HG03521 (cell line): Measurements from ENCODE around the gene RPS6KC1.
"Not testable (repeated sequence)": the region's sequence is repeated elsewhere in the genome, so short reads cannot be mapped to it uniquely, and the experiment has no call there.

ENCODE experiments used
- ATAC-seq: cut with Tn5 transposase; IDR thresholded peaks from one replicate; pipeline ENCODE4 v1.9.1; 2021; ENCODE audit warnings: mild to moderate bottlenecking, moderate library complexity; ENCODE audit not compliant: unreplicated experiment

Gene RPS6KC1

DNA sequence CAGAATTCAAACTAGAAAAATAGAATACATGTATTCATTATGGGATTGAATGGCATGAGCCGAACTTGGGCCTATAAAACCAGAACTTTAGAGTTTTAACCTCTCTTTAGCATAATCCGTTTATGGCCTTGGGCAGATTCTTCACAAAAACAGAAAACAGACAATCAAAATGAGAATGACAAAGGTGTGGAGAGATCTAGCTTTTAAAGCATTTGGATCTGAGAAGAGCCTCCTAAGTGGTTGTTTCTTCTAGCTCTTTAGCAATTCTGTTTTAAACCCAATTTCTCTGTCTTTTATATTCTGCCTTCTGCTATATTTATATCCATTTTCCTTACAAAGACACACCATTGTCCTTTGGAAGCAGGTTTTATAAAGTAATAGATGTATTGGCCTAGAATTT is 160.2 kb downstream of the RPS6KC1 start:
- no peak for ATAC-seq

DNA sequence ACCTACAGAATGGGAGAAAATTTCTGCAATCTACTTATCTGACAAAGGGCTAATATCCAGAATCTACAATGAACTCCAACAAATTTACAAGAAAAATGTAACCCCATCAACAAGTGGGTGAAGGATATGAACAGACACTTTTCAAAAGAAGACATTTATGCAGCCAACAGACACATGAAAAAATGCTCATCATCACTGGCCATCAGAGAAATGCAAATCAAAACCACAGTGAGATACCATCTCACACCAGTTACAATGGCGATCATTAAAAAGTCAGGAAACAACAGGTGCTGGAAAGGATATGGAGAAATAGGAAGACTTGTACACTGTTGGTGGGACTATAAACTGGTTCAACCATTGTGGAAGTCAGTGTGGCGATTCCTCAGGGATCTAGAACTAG is 168.0 kb downstream of the RPS6KC1 start:
- not testable (repeated sequence) for ATAC-seq

GRCh38 chr1:213221209-213221608 is 170.2 kb downstream of the RPS6KC1 start:
- no peak for ATAC-seq

DNA sequence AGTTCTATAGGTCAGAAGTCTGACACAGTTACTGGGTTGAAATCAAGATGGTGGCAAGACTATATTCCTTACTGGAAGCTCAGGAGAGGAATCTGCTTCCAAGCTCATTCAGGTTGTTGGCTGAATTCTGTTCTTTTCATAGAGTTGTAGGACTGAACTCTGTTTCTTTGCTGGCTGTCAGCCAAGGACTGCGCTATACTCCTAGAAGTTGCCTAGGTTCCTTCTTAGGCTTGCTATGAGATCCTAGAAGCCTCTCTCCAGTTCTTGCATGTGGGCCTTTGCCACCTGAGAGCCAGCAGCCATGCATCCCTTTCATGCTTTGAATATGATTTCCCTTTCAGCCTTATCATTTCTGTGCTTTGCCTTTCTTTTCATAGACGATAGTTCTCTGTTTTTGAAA is 176.4 kb downstream of the RPS6KC1 start:
- no peak for ATAC-seq

- ATAC-seq: no peak
These were observed 180.8 kb downstream of the RPS6KC1 start for GRCh38 chr1:213231795-213232231.

DNA sequence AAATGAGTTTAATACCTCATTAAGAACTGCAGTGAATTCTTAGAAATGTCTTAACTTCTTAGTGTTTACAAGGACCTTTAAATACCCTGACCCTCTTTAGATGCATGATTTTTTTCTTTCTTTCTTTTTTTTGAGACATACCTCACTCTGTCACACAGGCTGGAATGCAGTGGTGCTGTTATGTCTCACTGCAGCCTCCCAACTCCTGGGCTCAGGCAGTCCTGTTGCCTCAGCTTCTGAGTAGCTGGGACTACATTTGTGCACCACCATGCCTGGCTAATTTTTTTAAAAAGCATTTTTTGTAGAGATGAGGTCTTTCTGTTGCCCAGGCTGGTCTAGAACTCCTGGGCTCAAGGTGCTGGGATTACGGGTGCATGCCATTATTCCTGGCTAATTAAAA is 191.8 kb downstream of the RPS6KC1 start:
- no peak for ATAC-seq

GRCh38 chr1:213244664-213245091 is 193.6 kb downstream of the RPS6KC1 start:
- no peak for ATAC-seq

- ATAC-seq: no peak
These were observed 194.3 kb downstream of the RPS6KC1 start for GRCh38 chr1:213245260-213245910.

- ATAC-seq: no peak
These were observed 196.0 kb downstream of the RPS6KC1 start for GRCh38 chr1:213247038-213247437.

DNA sequence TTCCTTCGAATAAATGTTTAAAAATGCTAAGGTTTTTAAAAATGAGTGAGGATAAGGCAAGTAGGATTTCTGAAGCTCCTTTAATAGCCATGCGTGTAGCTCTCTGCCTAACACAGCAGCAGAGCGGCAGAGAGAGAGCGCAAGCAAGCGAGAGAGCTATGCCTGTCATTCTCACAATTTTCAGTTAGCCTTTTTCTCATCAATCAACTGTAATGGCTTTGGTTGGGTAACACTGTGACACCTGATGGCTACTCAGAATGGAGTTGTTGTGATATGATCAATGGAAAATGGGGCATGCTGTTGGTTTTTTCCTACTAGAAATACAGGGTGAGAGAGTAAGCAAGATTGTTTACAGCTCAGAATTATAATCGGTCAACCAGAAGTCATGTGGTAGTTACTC is 198.4 kb downstream of the RPS6KC1 start:
- ATAC-seq: no peak

GRCh38 chr1:213250041-213250440 is 199.0 kb downstream of the RPS6KC1 start:
- no peak for ATAC-seq

- ATAC-seq: no peak
These were observed 199.4 kb downstream of the RPS6KC1 start for GRCh38 chr1:213250446-213250845.

DNA sequence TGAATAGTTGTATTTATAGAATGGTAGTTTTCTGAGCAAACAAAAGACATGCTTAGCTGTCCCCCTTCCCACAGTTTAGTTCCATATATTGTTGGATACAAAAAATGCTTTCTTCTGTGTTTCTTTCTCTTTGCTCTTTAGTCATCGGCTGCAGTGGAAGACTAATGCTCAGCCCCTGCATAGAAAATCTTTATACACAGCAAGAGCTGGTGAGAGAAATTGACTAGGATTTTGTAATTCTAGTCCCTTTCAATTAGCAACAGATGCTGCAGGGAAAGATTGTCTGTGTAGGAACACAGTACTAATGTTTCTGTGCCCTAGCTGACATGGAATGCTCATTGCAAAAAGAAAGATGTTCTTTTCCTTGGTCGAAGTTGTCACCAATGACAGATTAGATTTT is 200.9 kb downstream of the RPS6KC1 start:
- no peak for ATAC-seq

DNA sequence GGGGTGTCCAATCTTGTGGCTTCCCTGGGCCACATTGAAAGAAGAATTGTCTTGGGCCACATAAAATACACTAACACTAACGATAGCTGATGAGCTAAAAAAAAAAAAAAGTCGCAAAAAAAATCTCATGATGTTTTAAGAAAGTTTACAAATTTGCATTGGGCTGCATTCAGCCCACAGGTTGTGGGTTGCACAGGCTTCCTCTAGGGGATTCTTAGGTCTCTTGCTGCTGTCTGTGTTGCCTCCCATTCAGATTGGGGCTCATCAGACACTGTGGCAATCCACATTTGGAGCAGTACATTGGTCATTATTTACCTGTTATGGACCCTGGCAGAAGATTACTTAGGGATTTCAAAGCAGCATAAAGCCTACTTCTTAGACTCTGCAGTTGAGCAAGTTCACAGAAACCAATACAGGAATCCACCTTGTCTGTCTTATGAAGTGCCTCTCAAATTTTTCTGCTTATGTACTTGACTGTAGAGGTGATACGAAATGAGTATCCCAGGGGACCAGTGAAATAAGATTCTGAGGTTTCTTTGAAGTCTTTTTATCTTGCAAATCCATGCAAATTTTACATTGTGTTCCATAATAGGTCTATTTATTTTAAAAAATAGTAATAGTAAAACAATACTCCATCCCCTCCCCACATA is 205.5 kb downstream of the RPS6KC1 start:
- peak; percentile 93 for ATAC-seq

DNA sequence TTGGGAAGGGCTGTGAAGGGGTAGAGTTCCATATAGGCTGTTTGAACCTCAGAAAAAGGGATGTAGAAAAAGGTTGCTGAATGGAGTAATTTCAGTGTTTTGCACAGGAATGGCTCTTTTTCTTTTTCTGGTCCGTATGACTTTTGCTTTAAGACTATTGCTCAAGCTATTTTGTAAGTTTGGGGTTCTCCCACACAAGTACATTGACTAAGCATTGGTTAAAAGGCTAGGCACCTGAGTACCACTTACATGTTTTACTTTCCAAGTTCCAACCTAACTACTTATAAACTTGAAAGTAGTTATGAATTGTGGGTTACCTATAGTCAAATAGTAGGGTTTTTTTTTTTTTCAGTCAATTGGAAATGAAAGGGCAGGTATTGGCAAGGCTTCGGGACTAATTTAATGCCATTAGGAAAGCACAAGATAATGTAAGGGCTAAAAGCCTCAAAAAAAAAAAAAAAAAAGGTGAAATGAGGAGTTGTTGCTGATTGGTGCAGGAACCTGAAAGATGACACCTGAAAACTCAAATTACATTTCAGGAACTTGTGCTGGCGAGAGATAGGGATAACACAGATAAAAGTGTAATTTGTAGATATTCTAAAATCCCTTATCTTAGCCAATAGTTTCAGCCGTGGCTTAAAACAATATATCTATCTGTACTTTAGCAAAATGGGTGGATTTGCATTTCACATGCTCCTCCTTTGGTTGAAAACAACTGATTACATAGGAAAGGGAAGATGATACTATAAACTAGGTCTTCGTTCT is 209.5 kb downstream of the RPS6KC1 start:
- ATAC-seq: no peak

DNA sequence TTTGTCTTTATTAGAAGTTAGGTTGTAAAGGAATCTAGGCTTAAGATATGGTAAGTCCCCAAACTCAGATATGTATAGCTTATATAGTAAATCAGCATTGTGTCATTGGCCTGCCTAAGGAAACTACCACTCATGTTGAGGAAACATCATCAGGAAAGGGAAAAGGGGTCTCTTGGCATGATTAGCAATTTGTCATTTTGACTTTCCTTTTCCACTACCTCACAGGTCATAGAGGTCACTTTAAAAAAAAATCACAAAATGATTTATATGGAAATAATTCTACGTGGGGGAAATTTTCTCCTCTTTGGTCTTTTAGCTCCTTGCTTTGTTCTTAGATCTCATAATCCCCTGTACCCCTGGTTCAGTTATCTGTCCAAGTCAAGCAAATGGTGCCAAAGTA is 213.5 kb downstream of the RPS6KC1 start:
- no peak for ATAC-seq

DNA sequence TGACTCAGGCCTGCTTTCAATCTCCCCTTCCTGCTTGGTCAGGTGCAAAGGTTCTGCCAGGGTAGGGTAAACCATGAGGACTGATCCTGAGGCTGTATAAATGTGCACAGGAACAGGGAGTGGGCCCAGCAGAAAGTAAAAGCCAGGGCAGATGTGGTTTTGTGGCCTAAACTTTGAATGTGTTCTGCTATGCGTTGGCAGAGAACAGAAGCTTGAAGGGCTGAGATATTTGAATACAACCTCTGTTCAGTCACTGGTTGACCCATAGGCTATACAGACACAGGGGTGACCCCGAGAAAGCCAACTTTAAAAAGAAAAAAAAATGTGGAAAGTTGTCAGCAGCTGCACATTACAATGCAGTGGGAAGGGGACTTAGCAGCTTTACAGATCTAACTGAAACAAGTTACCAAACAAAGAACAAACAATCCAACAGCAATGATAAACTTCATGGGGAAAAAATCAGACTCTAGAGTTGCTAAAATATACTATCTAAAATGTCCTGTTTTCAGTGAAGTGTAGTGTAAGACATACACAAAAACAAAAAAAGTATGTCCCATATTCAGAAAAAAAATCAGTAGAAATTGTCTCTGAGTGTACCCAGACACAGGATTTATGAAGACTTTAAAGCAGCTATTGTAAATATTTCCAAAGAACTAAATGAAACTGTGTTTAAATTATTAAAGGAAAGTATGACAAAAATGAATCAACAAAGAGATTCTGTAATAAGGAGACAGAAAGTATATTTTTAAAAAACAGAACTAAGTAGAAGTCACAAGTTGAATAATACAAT is 216.1 kb downstream of the RPS6KC1 start:
- ATAC-seq: no peak

DNA sequence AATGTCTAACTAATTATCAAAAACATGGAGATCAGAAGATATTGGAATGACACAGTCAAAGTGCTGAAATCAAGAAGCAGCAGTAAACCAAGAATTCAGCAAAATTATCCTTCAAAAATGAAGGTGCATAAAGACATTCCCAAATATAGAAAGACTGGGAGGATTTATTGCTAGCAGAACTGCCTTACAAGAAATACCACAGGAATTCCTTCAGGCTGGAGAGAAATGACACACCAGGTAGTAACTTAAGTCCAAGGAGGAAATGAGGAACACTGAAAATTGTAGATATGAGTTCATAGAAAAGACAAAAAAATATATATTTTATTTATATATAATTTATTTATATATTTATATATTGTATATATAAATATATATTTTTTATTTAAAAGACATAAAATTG is 217.2 kb downstream of the RPS6KC1 start:
- ATAC-seq: no peak

DNA sequence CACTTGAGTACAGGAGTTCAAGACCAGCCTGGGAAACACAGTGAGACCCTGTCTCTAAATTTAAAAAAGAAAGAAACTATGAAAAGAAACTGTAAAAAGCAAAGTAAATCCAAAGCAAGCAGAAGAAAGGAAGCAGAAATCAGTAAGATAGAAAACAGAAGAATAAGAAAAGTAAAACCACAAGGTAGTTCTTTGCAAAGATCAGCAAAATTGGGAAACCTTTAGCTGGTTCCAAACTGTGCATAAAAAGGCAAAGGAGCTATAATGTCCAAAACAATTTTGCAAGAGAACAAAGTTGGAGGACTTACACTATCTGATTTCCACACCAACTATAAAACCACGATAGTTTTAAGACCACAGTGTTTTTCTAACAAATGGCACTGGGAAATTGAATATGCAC is 218.8 kb downstream of the RPS6KC1 start:
- no peak for ATAC-seq

- no peak for ATAC-seq
These were observed 222.5 kb downstream of the RPS6KC1 start for GRCh38 chr1:213273546-213273945.

GRCh38 chr1:213274140-213274539 is 223.1 kb downstream of the RPS6KC1 start:
- ATAC-seq: no peak
